ENCODE results near the gene FKBP15. TPM values are rescaled to one million over a fixed set of nuclear protein-coding genes. Genes with fewer than 3 reads are reported as not detected.
"Not testable (repeated sequence)": the region's sequence is repeated elsewhere in the genome, so short reads cannot be mapped to it uniquely, and the experiment has no call there.

FKBP15 gene
- polyA plus RNA-seq, 1 donor (not counting 4 experiments of a cell fraction or from before 2014, with no cell fraction given) = 22.4 TPM

DNA sequence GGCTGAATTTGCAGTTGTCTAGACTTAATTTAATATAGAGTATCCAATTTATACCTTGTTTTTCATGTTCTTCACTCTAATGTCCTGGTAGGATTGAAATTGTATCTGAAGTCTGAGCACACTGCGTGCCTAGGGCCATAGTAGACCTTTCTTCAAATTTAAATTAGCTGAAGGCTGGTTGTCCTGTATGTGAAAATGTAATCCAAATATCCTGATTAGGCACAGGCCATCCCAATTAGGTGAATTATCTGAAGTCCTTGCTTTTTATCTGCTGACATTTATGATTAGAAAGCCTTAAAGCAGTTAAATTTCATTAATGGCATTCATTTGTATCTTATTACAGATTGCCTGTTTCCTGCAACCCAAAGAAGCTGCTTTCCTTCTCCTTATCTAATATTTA, 33.9 kb upstream of the FKBP15 start:
- Histone ChIP-seq H3K79me2 (ENCODE audit: control insufficient read depth, insufficient read depth, low read length) (no peaks in the 10 kb centered on the region), H3K9me1 (ENCODE audit: control insufficient read depth, extremely low read depth, insufficient read depth, low read length) (no peaks in the 10 kb centered on the region), H3K4me1 (ENCODE audit: control insufficient read depth, extremely low read depth, insufficient read depth, low read length) (no peaks in the 10 kb centered on the region), H3K4me3 (ENCODE audit: control insufficient read depth in 2 of 3, extremely low read depth in 1 of 3, insufficient read depth in 2 of 3, low read depth in 1 of 3, low read length in 3 of 3) (no peak overlapping the region), H2AFZ (ENCODE audit: control insufficient read depth, low read length) (no peak overlapping the region), H3K4me2 (ENCODE audit: control insufficient read depth, extremely low read depth, insufficient read depth, low read depth, low read length) (no peak overlapping the region), H3K9ac (ENCODE audit: control insufficient read depth, extremely low read depth, insufficient read depth, low read length) (no peak overlapping the region), H3K27ac (ENCODE audit: control insufficient read depth, insufficient read depth, low read length) (no peak overlapping the region), H4K20me1 (ENCODE audit: control insufficient read depth, extremely low read depth, insufficient read depth, low read length) (no peaks in the 10 kb centered on the region), H3K36me3 (ENCODE audit: control insufficient read depth in 2 of 2, extremely low read depth in 1 of 2, insufficient read depth in 2 of 2, low read length in 2 of 2) (peaks cover 3 to 9% of the 10 kb centered on the region in 2 experiments), H3K27me3 (ENCODE audit: control insufficient read depth, extremely low read depth, insufficient read depth, low read length) (no peaks in the 10 kb centered on the region), H3K9me3 (ENCODE audit: control insufficient read depth, low read depth, low read length) (no peaks in the 10 kb centered on the region)
- dilution Hi-C loops (cut with MboI; ENCODE audit: extremely low pct_ligation_motif_present, low sequenced_read_pairs) = no loop called here
- TF ChIP-seq EZH2 (IDR thresholded peaks at IDR 0.05; ENCODE audit: low read length) = no peak
- TF ChIP-seq, protein P1, sequence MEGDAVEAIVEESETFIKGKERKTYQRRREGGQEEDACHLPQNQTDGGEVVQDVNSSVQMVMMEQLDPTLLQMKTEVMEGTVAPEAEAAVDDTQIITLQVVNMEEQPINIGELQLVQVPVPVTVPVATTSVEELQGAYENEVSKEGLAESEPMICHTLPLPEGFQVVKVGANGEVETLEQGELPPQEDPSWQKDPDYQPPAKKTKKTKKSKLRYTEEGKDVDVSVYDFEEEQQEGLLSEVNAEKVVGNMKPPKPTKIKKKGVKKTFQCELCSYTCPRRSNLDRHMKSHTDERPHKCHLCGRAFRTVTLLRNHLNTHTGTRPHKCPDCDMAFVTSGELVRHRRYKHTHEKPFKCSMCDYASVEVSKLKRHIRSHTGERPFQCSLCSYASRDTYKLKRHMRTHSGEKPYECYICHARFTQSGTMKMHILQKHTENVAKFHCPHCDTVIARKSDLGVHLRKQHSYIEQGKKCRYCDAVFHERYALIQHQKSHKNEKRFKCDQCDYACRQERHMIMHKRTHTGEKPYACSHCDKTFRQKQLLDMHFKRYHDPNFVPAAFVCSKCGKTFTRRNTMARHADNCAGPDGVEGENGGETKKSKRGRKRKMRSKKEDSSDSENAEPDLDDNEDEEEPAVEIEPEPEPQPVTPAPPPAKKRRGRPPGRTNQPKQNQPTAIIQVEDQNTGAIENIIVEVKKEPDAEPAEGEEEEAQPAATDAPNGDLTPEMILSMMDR (optimal IDR thresholded peaks at IDR 0.05 in 1 of 3, IDR thresholded peaks at IDR 0.05 in 1 of 3, conservative IDR thresholded peaks at IDR 0.05 in 1 of 3; ENCODE audit: extremely low read depth in 1 of 3, insufficient read depth in 2 of 3, low read length in 3 of 3) = no peak
- no peak for FAIRE-seq
- DNase-seq (ENCODE audit: low read depth, low spot score) = no peak

- no peaks in the 10 kb centered on the region for H3K27me3 ChIP-seq (ENCODE audit: control insufficient read depth, extremely low read depth, insufficient read depth, low read length)
- H3K9me3 ChIP-seq (ENCODE audit: control insufficient read depth, low read depth, low read length) = no peaks in the 10 kb centered on the region
- DNase-seq (ENCODE audit: low read depth, low spot score) = no peak
- no peak for FAIRE-seq
- no peaks in the 10 kb centered on the region for H3K79me2 ChIP-seq (ENCODE audit: control insufficient read depth, insufficient read depth, low read length)
- no peak overlapping the region for H3K9ac ChIP-seq (ENCODE audit: control insufficient read depth, extremely low read depth, insufficient read depth, low read length)
- no peaks in the 10 kb centered on the region for H3K9me1 ChIP-seq (ENCODE audit: control insufficient read depth, extremely low read depth, insufficient read depth, low read length)
- no peak overlapping the region for H2AFZ ChIP-seq (ENCODE audit: control insufficient read depth, low read length)
- no peaks in the 10 kb centered on the region for H3K36me3 ChIP-seq (ENCODE audit: control insufficient read depth in 2 of 2, extremely low read depth in 1 of 2, insufficient read depth in 2 of 2, low read length in 2 of 2)
- H3K27ac ChIP-seq (ENCODE audit: control insufficient read depth, insufficient read depth, low read length) = no peak overlapping the region
- H4K20me1 ChIP-seq (ENCODE audit: control insufficient read depth, extremely low read depth, insufficient read depth, low read length) = no peaks in the 10 kb centered on the region
- no peak overlapping the region for H3K4me2 ChIP-seq (ENCODE audit: control insufficient read depth, extremely low read depth, insufficient read depth, low read depth, low read length)
- dilution Hi-C loops (cut with MboI; ENCODE audit: extremely low pct_ligation_motif_present, low sequenced_read_pairs) = no loop called here
- no peak overlapping the region for H3K4me3 ChIP-seq (ENCODE audit: control insufficient read depth in 2 of 3, extremely low read depth in 1 of 3, insufficient read depth in 2 of 3, low read depth in 1 of 3, low read length in 3 of 3)
- no peaks in the 10 kb centered on the region for H3K4me1 ChIP-seq (ENCODE audit: control insufficient read depth, extremely low read depth, insufficient read depth, low read length)
- TF ChIP-seq, protein P1 (optimal IDR thresholded peaks at IDR 0.05 in 1 of 3, IDR thresholded peaks at IDR 0.05 in 1 of 3, conservative IDR thresholded peaks at IDR 0.05 in 1 of 3; ENCODE audit: extremely low read depth in 1 of 3, insufficient read depth in 2 of 3, low read length in 3 of 3) = no peak
These were observed 29.7 kb upstream of the FKBP15 start for GRCh38 chr9:113250807-113251206.

DNA sequence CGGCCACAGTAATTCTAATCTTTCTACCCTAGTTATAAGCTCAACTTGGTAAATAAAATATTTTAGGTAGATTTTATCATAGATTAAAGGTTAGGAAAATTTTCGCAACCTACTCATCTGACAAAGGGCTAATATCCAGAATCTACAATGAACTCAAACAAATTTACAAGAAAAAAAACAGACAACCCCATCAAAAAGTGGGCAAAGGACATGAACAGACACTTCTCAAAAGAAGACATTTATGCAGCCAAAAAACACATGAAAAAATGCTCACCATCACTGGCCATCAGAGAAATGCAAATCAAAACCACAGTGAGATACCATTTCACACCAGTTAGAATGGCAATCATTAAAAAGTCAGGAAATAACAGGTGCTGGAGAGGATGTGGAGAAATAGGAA, 28.6 kb upstream of the FKBP15 start:
- dilution Hi-C loops (cut with MboI; ENCODE audit: extremely low pct_ligation_motif_present, low sequenced_read_pairs); H3K27ac ChIP-seq (ENCODE audit: control insufficient read depth, insufficient read depth, low read length); H3K4me3 ChIP-seq (ENCODE audit: control insufficient read depth in 2 of 3, extremely low read depth in 1 of 3, insufficient read depth in 2 of 3, low read depth in 1 of 3, low read length in 3 of 3); H3K9me1 ChIP-seq (ENCODE audit: control insufficient read depth, extremely low read depth, insufficient read depth, low read length); H3K36me3 ChIP-seq (ENCODE audit: control insufficient read depth in 2 of 2, extremely low read depth in 1 of 2, insufficient read depth in 2 of 2, low read length in 2 of 2); H3K9ac ChIP-seq (ENCODE audit: control insufficient read depth, extremely low read depth, insufficient read depth, low read length); H2AFZ ChIP-seq (ENCODE audit: control insufficient read depth, low read length); H3K79me2 ChIP-seq (ENCODE audit: control insufficient read depth, insufficient read depth, low read length); FAIRE-seq; H3K27me3 ChIP-seq (ENCODE audit: control insufficient read depth, extremely low read depth, insufficient read depth, low read length); H3K4me2 ChIP-seq (ENCODE audit: control insufficient read depth, extremely low read depth, insufficient read depth, low read depth, low read length); DNase-seq (ENCODE audit: low read depth, low spot score); H3K9me3 ChIP-seq (ENCODE audit: control insufficient read depth, low read depth, low read length); H3K4me1 ChIP-seq (ENCODE audit: control insufficient read depth, extremely low read depth, insufficient read depth, low read length); H4K20me1 ChIP-seq (ENCODE audit: control insufficient read depth, extremely low read depth, insufficient read depth, low read length): not testable (repeated sequence)
